Neural cell (in vitro differentiated cells): Measurements from ENCODE around the gene RANBP3. TPM values are rescaled to one million over a fixed set of nuclear protein-coding genes. Genes with fewer than 3 reads are reported as not detected.
"Not testable (repeated sequence)": the region's sequence is repeated elsewhere in the genome, so short reads cannot be mapped to it uniquely, and the experiment has no call there.

ENCODE experiments used
- H2AFZ ChIP-seq: fragments of 200-600, 300-800 bp; sonication (generic), shearing (Covaris generic); 2 replicates; pipeline ENCODE4 v1.6.0; 2014; ENCODE audit warnings: low read depth, mild to moderate bottlenecking, antibody characterized with exemption, low read length, moderate library complexity
- H3F3A ChIP-seq: fragments of 200-600 bp; shearing (Covaris generic); 2 replicates; pipeline ENCODE4 v1.6.1; 2016; ENCODE audit warnings: mild to moderate bottlenecking, moderate library complexity, mixed read lengths, antibody characterized with exemption, low read length; ENCODE audit not compliant: insufficient read depth, poor library complexity, severe bottlenecking
- H3K27ac ChIP-seq: fragments of 200-600, 300-800 bp; sonication (generic), shearing (Covaris generic); 2 replicates; pipeline ENCODE4 v1.5.1; 2014; ENCODE audit warnings: mild to moderate bottlenecking, low read length, moderate library complexity
- H3K27me3 ChIP-seq: fragments of 300-800, 200-600 bp; sonication (generic), shearing (Covaris generic); 2 replicates; pipeline ENCODE4 v1.6.0; 2014; ENCODE audit warnings: mild to moderate bottlenecking, low read depth, low read length, moderate library complexity; ENCODE audit not compliant: insufficient read depth
- H3K36me3 ChIP-seq: fragments of 300-800, 200-600 bp; sonication (generic), shearing (Covaris generic); 2 replicates; pipeline ENCODE4 v1.5.1; 2014; ENCODE audit warnings: mild to moderate bottlenecking, antibody characterized with exemption, low read length, moderate library complexity; ENCODE audit not compliant: insufficient read depth
- H3K4me2 ChIP-seq: fragments of 300-800, 200-600 bp; sonication (generic), shearing (Covaris generic); 2 replicates; pipeline ENCODE4 v1.6.0; 2014; ENCODE audit warnings: mild to moderate bottlenecking, low read length
- H3K4me3 ChIP-seq: fragments of 300-800, 200-600 bp; sonication (generic), shearing (Covaris generic); 2 replicates; pipeline ENCODE4 v1.5.1; 2014; ENCODE audit warnings: mild to moderate bottlenecking, low read length, moderate library complexity
- H3K79me2 ChIP-seq: fragments of 200-600 bp; shearing (Covaris generic); replicated peaks from 2 replicates; pipeline ENCODE4 v1.6.0; 2014; ENCODE audit warnings: mild to moderate bottlenecking, low read length, moderate library complexity; ENCODE audit not compliant: insufficient read depth
- H3K9ac ChIP-seq: fragments of 300-800, 200-600 bp; sonication (generic), shearing (Covaris generic); 2 replicates; pipeline ENCODE4 v1.6.1; 2016; ENCODE audit warnings: mild to moderate bottlenecking, low read length, mixed read lengths
- H3K9me2 ChIP-seq: fragments of 200-600 bp; shearing (Covaris generic); 2 replicates; pipeline ENCODE4 v1.6.1; 2016; ENCODE audit warnings: mild to moderate bottlenecking, low read length, mixed read lengths; ENCODE audit not compliant: insufficient read depth
- H3K9me3 ChIP-seq: fragments of 200-600, 300-800 bp; sonication (generic), shearing (Covaris generic); 2 replicates; pipeline ENCODE4 v1.6.1; 2016; ENCODE audit warnings: mild to moderate bottlenecking, mixed run types, low read length, moderate library complexity, mixed read lengths
- H4K20me1 ChIP-seq: fragments of 200-600 bp; shearing (Covaris generic); 2 replicates; pipeline ENCODE4 v1.6.1; 2016; ENCODE audit warnings: mild to moderate bottlenecking, mixed run types; ENCODE audit not compliant: insufficient read depth
- CTCF ChIP-seq: fragments of 450-650 bp; IDR thresholded peaks from 2 replicates; pipeline ENCODE4 v1.5.1; 2014; ENCODE audit warnings: antibody characterized with exemption, mild to moderate bottlenecking, moderate library complexity; ENCODE audit not compliant: poor library complexity, severe bottlenecking
- EP300 ChIP-seq: fragments of 450-650 bp; conservative IDR thresholded peaks from 2 replicates; pipeline ENCODE4 v1.6.1; 2014; ENCODE audit warnings: antibody characterized with exemption, mild to moderate bottlenecking, moderate library complexity; ENCODE audit not compliant: poor library complexity, severe bottlenecking
- EZH2 ChIP-seq: fragments of 200-600, 300-800 bp; shearing (Covaris generic), sonication (generic); IDR thresholded peaks from 2 replicates; pipeline ENCODE4 v1.6.1; 2014; ENCODE audit warnings: antibody characterized with exemption, low read length, borderline replicate concordance, mild to moderate bottlenecking; ENCODE audit not compliant: insufficient read depth, poor library complexity, severe bottlenecking
- MXI1 ChIP-seq: fragments of 450-650 bp; conservative IDR thresholded peaks from 2 replicates; pipeline ENCODE4 v1.6.1; 2014; ENCODE audit warnings: antibody characterized with exemption, mild to moderate bottlenecking; ENCODE audit not compliant: poor library complexity, severe bottlenecking
- POLR2AphosphoS5 ChIP-seq: IDR thresholded peaks from 2 replicates; pipeline ENCODE4 v1.6.1; 2012
- RAD21 ChIP-seq: fragments of 450-650 bp; conservative IDR thresholded peaks from 2 replicates; pipeline ENCODE4 v1.6.1; 2014; ENCODE audit warnings: antibody characterized with exemption, mild to moderate bottlenecking, moderate library complexity
- SMC3 ChIP-seq: fragments of 450-650 bp; conservative IDR thresholded peaks from 2 replicates; pipeline ENCODE4 v1.6.1; 2014; ENCODE audit warnings: antibody characterized with exemption, mild to moderate bottlenecking, moderate library complexity; ENCODE audit not compliant: poor library complexity
- TAF1 ChIP-seq: IDR thresholded peaks from 2 replicates; pipeline ENCODE4 v1.6.1; 2012; ENCODE audit warnings: low read depth
- polyA plus RNA-seq: library from polyadenylated mRNA; depleted of rRNA; stranded (reverse); fragments of >200 nt; gene quantifications from 2 replicates; pipeline ENCODE4 v1.2.3, GENCODE V29; 2014
- TF ChIP-seq, protein P1 (sequence below): IDR thresholded peaks from 2 replicates; pipeline ENCODE4 v1.6.1; 2012; ENCODE audit warnings: borderline replicate concordance

RANBP3 gene
- polyA plus RNA-seq, 1 donor from 2014 or later = 67.6 TPM

DNA sequence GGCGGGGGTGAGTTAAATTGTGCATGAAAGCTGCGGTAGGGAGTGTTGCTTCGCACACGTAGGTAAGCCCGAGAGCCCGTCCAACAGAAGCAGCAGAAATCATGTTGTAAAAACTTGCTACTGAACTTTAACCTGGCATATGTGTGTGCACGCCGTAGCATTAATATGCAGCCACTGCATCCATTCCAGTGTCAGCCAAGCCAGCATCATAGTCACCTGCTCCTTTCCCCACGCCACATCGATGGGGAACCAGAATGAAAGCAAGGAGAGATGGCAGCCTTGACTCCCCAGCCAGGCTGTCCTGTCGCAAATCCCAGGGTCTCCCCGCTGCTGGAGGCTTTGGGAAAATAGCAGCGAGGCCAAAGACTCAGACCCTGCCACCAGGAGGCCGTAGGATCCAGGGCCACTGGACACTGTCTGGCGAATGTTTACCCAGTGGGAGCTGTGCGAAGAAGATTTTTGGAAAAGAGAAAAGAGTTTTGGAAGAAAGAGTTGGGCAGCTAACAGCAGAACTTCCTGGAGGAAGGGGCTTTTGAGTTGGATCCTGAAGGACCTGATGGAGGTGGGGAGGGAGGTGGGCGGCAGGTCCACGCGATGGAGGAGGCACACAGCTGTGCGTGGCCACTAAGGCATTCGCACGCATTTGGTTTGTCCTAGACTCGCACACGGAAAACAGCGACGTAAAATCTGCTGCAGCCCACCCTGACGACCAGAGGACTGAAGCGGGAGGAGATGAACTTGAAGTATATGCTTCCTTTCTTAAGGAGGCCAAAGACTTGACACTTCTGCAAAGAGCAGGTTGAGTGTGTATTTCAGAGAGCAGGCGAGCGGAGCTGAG is 48.7 kb upstream of the RANBP3 start:
- H3F3A ChIP-seq = no peaks in the 10 kb centered on the region
- H3K9me3 ChIP-seq = no peaks in the 10 kb centered on the region
- no peaks in the 10 kb centered on the region for H3K79me2 ChIP-seq
- no peak overlapping the region for H2AFZ ChIP-seq
- no peak overlapping the region for H3K9ac ChIP-seq
- H3K27ac ChIP-seq = no peak overlapping the region
- TF ChIP-seq CTCF (no peak), EZH2 (no peak), RAD21 (no peak)
- TF ChIP-seq, protein P1, sequence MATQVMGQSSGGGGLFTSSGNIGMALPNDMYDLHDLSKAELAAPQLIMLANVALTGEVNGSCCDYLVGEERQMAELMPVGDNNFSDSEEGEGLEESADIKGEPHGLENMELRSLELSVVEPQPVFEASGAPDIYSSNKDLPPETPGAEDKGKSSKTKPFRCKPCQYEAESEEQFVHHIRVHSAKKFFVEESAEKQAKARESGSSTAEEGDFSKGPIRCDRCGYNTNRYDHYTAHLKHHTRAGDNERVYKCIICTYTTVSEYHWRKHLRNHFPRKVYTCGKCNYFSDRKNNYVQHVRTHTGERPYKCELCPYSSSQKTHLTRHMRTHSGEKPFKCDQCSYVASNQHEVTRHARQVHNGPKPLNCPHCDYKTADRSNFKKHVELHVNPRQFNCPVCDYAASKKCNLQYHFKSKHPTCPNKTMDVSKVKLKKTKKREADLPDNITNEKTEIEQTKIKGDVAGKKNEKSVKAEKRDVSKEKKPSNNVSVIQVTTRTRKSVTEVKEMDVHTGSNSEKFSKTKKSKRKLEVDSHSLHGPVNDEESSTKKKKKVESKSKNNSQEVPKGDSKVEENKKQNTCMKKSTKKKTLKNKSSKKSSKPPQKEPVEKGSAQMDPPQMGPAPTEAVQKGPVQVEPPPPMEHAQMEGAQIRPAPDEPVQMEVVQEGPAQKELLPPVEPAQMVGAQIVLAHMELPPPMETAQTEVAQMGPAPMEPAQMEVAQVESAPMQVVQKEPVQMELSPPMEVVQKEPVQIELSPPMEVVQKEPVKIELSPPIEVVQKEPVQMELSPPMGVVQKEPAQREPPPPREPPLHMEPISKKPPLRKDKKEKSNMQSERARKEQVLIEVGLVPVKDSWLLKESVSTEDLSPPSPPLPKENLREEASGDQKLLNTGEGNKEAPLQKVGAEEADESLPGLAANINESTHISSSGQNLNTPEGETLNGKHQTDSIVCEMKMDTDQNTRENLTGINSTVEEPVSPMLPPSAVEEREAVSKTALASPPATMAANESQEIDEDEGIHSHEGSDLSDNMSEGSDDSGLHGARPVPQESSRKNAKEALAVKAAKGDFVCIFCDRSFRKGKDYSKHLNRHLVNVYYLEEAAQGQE = no peak
- no peaks in the 10 kb centered on the region for H3K9me2 ChIP-seq
- H3K27me3 ChIP-seq = no peaks in the 10 kb centered on the region
- no peak overlapping the region for H3K4me2 ChIP-seq
- H3K4me3 ChIP-seq = no peak overlapping the region
- no peaks in the 10 kb centered on the region for H4K20me1 ChIP-seq
- H3K36me3 ChIP-seq = no peaks in the 10 kb centered on the region

GRCh38 chr19:6024756-6025155 is 46.8 kb upstream of the RANBP3 start:
- H3K4me2 ChIP-seq, H3K27ac ChIP-seq, H3K27me3 ChIP-seq, H3K79me2 ChIP-seq, H3F3A ChIP-seq, H3K9ac ChIP-seq, H4K20me1 ChIP-seq, H3K9me2 ChIP-seq, H2AFZ ChIP-seq, H3K4me3 ChIP-seq, H3K36me3 ChIP-seq, H3K9me3 ChIP-seq: not testable (repeated sequence)

DNA sequence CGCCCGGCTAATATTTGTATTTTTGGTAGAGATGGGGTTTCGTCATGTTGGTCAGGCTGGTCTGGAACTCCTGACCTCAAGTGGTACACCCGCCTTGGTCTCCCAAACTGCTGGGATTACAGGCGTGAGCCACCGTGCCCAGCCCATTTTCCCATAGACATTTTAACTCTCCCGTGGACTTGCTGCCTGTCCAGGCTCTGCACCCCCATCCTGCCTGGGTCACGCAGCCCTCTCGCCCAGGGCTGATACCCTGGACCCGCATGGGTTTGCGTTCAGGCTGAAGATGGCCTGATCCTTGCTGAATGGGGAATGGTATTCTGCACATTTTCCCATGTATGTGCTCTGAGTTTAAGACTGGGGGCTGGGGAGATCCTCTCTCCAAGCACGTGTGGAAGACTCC is 46.0 kb upstream of the RANBP3 start:
- Histone ChIP-seq H3K27ac (no peak overlapping the region), H3K36me3 (no peaks in the 10 kb centered on the region), H3K4me2 (no peak overlapping the region), H4K20me1 (no peaks in the 10 kb centered on the region), H3K4me3 (no peak overlapping the region), H3K9me2 (no peaks in the 10 kb centered on the region), H2AFZ (no peak overlapping the region), H3F3A (no peaks in the 10 kb centered on the region), H3K9ac (no peak overlapping the region), H3K27me3 (no peaks in the 10 kb centered on the region), H3K9me3 (no peaks in the 10 kb centered on the region), H3K79me2 (no peaks in the 10 kb centered on the region)
- no peak for TF ChIP-seq TAF1
- TF ChIP-seq SMC3 = no peak
- TF ChIP-seq POLR2AphosphoS5 = no peak
- TF ChIP-seq MXI1 = no peak
- TF ChIP-seq EZH2 = no peak
- no peak for TF ChIP-seq CTCF
- TF ChIP-seq, protein P1 = no peak
- no peak for TF ChIP-seq EP300
- TF ChIP-seq RAD21 = no peak
